Neural cell (in vitro differentiated cells): ENCODE results near the gene SGO2. TPM values are rescaled to one million over a fixed set of nuclear protein-coding genes. Genes with fewer than 3 reads are reported as not detected.

Source experiments
- H2AFZ ChIP-seq: fragments of 200-600, 300-800 bp; sonication (generic), shearing (Covaris generic); 2 replicates; pipeline ENCODE4 v1.6.0; 2014; ENCODE audit warnings: low read depth, mild to moderate bottlenecking, antibody characterized with exemption, low read length, moderate library complexity
- H3F3A ChIP-seq: fragments of 200-600 bp; shearing (Covaris generic); 2 replicates; pipeline ENCODE4 v1.6.1; 2016; ENCODE audit warnings: mild to moderate bottlenecking, moderate library complexity, mixed read lengths, antibody characterized with exemption, low read length; ENCODE audit not compliant: insufficient read depth, poor library complexity, severe bottlenecking
- H3K27ac ChIP-seq: fragments of 200-600, 300-800 bp; sonication (generic), shearing (Covaris generic); 2 replicates; pipeline ENCODE4 v1.5.1; 2014; ENCODE audit warnings: mild to moderate bottlenecking, low read length, moderate library complexity
- H3K27me3 ChIP-seq: fragments of 300-800, 200-600 bp; sonication (generic), shearing (Covaris generic); 2 replicates; pipeline ENCODE4 v1.6.0; 2014; ENCODE audit warnings: mild to moderate bottlenecking, low read depth, low read length, moderate library complexity; ENCODE audit not compliant: insufficient read depth
- H3K36me3 ChIP-seq: fragments of 300-800, 200-600 bp; sonication (generic), shearing (Covaris generic); 2 replicates; pipeline ENCODE4 v1.5.1; 2014; ENCODE audit warnings: mild to moderate bottlenecking, antibody characterized with exemption, low read length, moderate library complexity; ENCODE audit not compliant: insufficient read depth
- H3K4me2 ChIP-seq: fragments of 300-800, 200-600 bp; sonication (generic), shearing (Covaris generic); 2 replicates; pipeline ENCODE4 v1.6.0; 2014; ENCODE audit warnings: mild to moderate bottlenecking, low read length
- H3K4me3 ChIP-seq: fragments of 300-800, 200-600 bp; sonication (generic), shearing (Covaris generic); 2 replicates; pipeline ENCODE4 v1.5.1; 2014; ENCODE audit warnings: mild to moderate bottlenecking, low read length, moderate library complexity
- H3K79me2 ChIP-seq: fragments of 200-600 bp; shearing (Covaris generic); replicated peaks from 2 replicates; pipeline ENCODE4 v1.6.0; 2014; ENCODE audit warnings: mild to moderate bottlenecking, low read length, moderate library complexity; ENCODE audit not compliant: insufficient read depth
- H3K9ac ChIP-seq: fragments of 300-800, 200-600 bp; sonication (generic), shearing (Covaris generic); 2 replicates; pipeline ENCODE4 v1.6.1; 2016; ENCODE audit warnings: mild to moderate bottlenecking, low read length, mixed read lengths
- H3K9me2 ChIP-seq: fragments of 200-600 bp; shearing (Covaris generic); 2 replicates; pipeline ENCODE4 v1.6.1; 2016; ENCODE audit warnings: mild to moderate bottlenecking, low read length, mixed read lengths; ENCODE audit not compliant: insufficient read depth
- H3K9me3 ChIP-seq: fragments of 200-600, 300-800 bp; sonication (generic), shearing (Covaris generic); 2 replicates; pipeline ENCODE4 v1.6.1; 2016; ENCODE audit warnings: mild to moderate bottlenecking, mixed run types, low read length, moderate library complexity, mixed read lengths
- H4K20me1 ChIP-seq: fragments of 200-600 bp; shearing (Covaris generic); 2 replicates; pipeline ENCODE4 v1.6.1; 2016; ENCODE audit warnings: mild to moderate bottlenecking, mixed run types; ENCODE audit not compliant: insufficient read depth
- EP300 ChIP-seq: fragments of 450-650 bp; conservative IDR thresholded peaks from 2 replicates; pipeline ENCODE4 v1.6.1; 2014; ENCODE audit warnings: antibody characterized with exemption, mild to moderate bottlenecking, moderate library complexity; ENCODE audit not compliant: poor library complexity, severe bottlenecking
- EZH2 ChIP-seq: fragments of 200-600, 300-800 bp; shearing (Covaris generic), sonication (generic); IDR thresholded peaks from 2 replicates; pipeline ENCODE4 v1.6.1; 2014; ENCODE audit warnings: antibody characterized with exemption, low read length, borderline replicate concordance, mild to moderate bottlenecking; ENCODE audit not compliant: insufficient read depth, poor library complexity, severe bottlenecking
- MXI1 ChIP-seq: fragments of 450-650 bp; conservative IDR thresholded peaks from 2 replicates; pipeline ENCODE4 v1.6.1; 2014; ENCODE audit warnings: antibody characterized with exemption, mild to moderate bottlenecking; ENCODE audit not compliant: poor library complexity, severe bottlenecking
- RAD21 ChIP-seq: fragments of 450-650 bp; conservative IDR thresholded peaks from 2 replicates; pipeline ENCODE4 v1.6.1; 2014; ENCODE audit warnings: antibody characterized with exemption, mild to moderate bottlenecking, moderate library complexity
- SMC3 ChIP-seq: fragments of 450-650 bp; conservative IDR thresholded peaks from 2 replicates; pipeline ENCODE4 v1.6.1; 2014; ENCODE audit warnings: antibody characterized with exemption, mild to moderate bottlenecking, moderate library complexity; ENCODE audit not compliant: poor library complexity
- TAF1 ChIP-seq: IDR thresholded peaks from 2 replicates; pipeline ENCODE4 v1.6.1; 2012; ENCODE audit warnings: low read depth
- polyA plus RNA-seq: library from polyadenylated mRNA; depleted of rRNA; stranded (reverse); fragments of >200 nt; gene quantifications from 2 replicates; pipeline ENCODE4 v1.2.3, GENCODE V29; 2014
- TF ChIP-seq, protein P1 (sequence below): IDR thresholded peaks from 2 replicates; pipeline ENCODE4 v1.6.1; 2012; ENCODE audit warnings: borderline replicate concordance
- TF ChIP-seq, protein P2 (sequence below): fragments of 450-650 bp; IDR thresholded peaks from 2 replicates; pipeline ENCODE4 v1.5.1; 2014; ENCODE audit warnings: antibody characterized with exemption, mild to moderate bottlenecking, moderate library complexity; ENCODE audit not compliant: poor library complexity, severe bottlenecking

The SGO2 gene
- polyA plus RNA-seq, 1 donor from 2014 or later, result 0.73 TPM

DNA sequence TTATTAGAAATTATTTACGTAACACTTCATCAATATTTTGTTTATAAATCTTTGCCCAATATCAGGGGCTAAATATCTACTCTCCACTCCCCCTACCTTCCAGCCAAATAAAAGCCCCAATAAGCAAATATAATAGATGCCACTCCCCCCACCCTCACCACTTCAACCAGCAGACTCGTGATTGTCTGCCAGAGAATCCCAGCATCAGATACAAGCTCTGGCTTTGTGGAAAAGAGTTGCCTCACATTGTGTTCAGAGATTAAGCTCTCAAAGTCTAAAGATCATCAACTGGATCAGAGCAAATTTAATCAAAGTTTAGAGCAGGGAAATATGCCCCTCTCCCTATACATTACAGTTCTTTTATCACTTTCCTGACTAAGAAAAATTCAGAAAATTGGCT is 99.3 kb downstream of the SGO2 start:
- Histone ChIP-seq H3F3A (no peaks in the 10 kb centered on the region), H2AFZ (no peak overlapping the region), H3K9ac (no peak overlapping the region), H3K4me3 (no peak overlapping the region), H3K9me3 (no peaks in the 10 kb centered on the region), H3K79me2 (no peaks in the 10 kb centered on the region), H3K4me2 (no peak overlapping the region), H3K9me2 (no peaks in the 10 kb centered on the region), H3K36me3 (no peaks in the 10 kb centered on the region), H3K27me3 (no peaks in the 10 kb centered on the region), H4K20me1 (no peaks in the 10 kb centered on the region), H3K27ac (no peak overlapping the region)
- TF ChIP-seq EZH2 (no peak), MXI1 (no peak), TAF1 (no peak), RAD21 (no peak), SMC3 (no peak)
- TF ChIP-seq, protein P1, sequence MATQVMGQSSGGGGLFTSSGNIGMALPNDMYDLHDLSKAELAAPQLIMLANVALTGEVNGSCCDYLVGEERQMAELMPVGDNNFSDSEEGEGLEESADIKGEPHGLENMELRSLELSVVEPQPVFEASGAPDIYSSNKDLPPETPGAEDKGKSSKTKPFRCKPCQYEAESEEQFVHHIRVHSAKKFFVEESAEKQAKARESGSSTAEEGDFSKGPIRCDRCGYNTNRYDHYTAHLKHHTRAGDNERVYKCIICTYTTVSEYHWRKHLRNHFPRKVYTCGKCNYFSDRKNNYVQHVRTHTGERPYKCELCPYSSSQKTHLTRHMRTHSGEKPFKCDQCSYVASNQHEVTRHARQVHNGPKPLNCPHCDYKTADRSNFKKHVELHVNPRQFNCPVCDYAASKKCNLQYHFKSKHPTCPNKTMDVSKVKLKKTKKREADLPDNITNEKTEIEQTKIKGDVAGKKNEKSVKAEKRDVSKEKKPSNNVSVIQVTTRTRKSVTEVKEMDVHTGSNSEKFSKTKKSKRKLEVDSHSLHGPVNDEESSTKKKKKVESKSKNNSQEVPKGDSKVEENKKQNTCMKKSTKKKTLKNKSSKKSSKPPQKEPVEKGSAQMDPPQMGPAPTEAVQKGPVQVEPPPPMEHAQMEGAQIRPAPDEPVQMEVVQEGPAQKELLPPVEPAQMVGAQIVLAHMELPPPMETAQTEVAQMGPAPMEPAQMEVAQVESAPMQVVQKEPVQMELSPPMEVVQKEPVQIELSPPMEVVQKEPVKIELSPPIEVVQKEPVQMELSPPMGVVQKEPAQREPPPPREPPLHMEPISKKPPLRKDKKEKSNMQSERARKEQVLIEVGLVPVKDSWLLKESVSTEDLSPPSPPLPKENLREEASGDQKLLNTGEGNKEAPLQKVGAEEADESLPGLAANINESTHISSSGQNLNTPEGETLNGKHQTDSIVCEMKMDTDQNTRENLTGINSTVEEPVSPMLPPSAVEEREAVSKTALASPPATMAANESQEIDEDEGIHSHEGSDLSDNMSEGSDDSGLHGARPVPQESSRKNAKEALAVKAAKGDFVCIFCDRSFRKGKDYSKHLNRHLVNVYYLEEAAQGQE, result no peak
- TF ChIP-seq, protein P2, sequence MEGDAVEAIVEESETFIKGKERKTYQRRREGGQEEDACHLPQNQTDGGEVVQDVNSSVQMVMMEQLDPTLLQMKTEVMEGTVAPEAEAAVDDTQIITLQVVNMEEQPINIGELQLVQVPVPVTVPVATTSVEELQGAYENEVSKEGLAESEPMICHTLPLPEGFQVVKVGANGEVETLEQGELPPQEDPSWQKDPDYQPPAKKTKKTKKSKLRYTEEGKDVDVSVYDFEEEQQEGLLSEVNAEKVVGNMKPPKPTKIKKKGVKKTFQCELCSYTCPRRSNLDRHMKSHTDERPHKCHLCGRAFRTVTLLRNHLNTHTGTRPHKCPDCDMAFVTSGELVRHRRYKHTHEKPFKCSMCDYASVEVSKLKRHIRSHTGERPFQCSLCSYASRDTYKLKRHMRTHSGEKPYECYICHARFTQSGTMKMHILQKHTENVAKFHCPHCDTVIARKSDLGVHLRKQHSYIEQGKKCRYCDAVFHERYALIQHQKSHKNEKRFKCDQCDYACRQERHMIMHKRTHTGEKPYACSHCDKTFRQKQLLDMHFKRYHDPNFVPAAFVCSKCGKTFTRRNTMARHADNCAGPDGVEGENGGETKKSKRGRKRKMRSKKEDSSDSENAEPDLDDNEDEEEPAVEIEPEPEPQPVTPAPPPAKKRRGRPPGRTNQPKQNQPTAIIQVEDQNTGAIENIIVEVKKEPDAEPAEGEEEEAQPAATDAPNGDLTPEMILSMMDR, result no peak

DNA sequence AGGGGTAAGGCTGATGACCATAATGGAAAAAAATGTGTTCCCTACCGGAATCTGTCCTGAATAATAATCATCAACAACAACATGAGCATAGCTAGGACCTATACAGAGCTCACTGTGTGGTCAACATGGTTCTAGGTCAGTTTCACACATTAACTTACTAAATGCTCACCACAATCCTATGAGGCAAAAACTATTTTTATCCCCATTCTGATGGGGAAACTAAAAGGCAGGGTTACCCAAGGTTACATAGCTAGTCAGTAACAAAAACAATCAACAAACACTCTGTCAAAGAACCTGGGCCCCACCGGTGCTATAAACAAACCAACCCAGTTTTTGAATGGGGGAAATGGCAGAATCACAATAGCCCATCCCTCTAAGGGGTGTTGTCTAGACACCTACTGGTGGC is 100.0 kb downstream of the SGO2 start:
- H3K79me2 ChIP-seq, result no peaks in the 10 kb centered on the region
- H4K20me1 ChIP-seq, result no peaks in the 10 kb centered on the region
- no peaks in the 10 kb centered on the region for H3K36me3 ChIP-seq
- no peak overlapping the region for H2AFZ ChIP-seq
- H3K27me3 ChIP-seq, result no peaks in the 10 kb centered on the region
- no peaks in the 10 kb centered on the region for H3F3A ChIP-seq
- H3K4me3 ChIP-seq, result no peak overlapping the region
- TF ChIP-seq RAD21 (no peak), EZH2 (no peak), EP300 (no peak)
- TF ChIP-seq, protein P2, result no peak
- no peak overlapping the region for H3K4me2 ChIP-seq
- no peaks in the 10 kb centered on the region for H3K9me2 ChIP-seq
- no peak overlapping the region for H3K27ac ChIP-seq
- no peak overlapping the region for H3K9ac ChIP-seq
- H3K9me3 ChIP-seq, result no peaks in the 10 kb centered on the region
